ENCODE results near the gene BCAS3.

DNA sequence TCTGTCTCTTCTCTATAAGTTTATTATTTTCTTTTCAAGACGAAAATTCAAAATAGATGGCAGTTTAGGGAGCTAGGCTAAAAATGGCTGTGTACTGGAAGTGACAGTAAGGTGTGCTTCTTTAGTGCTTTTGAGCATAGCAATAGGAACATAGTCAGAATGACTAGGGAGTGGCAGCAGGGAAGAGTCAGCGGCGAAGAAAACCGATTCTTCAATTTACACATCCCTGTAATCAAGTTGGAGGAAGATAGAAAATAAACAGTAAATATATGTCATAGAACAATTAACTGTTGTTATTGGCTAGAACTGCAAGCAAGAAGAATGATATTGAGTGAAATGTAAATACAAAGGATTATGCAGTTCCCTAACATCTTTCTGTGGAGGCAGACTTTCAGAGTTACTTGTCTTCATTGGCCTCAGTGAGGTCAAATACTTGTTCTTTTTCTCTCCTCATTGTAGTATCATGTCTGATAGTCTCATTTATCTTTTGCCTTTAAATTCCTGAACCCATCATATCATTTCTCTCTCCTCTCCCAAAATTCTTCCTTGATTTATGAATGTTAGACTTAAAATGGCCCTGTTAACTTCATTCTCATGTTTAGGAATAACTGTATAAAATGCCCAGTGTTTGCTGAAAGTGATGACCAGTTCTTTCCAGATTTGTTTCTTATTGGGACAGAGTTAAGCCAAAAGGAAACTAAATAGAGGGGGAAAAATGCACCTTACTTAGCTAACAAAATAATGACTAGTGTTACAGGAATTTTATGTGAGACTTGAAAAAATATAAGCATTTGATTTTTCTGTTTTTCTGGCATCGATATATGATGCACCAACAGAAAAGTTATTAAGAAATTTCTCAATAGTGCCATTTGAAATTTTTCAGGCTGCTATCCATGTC, 211.4 kb downstream of the BCAS3 start:
- TF ChIP-seq, protein P1, sequence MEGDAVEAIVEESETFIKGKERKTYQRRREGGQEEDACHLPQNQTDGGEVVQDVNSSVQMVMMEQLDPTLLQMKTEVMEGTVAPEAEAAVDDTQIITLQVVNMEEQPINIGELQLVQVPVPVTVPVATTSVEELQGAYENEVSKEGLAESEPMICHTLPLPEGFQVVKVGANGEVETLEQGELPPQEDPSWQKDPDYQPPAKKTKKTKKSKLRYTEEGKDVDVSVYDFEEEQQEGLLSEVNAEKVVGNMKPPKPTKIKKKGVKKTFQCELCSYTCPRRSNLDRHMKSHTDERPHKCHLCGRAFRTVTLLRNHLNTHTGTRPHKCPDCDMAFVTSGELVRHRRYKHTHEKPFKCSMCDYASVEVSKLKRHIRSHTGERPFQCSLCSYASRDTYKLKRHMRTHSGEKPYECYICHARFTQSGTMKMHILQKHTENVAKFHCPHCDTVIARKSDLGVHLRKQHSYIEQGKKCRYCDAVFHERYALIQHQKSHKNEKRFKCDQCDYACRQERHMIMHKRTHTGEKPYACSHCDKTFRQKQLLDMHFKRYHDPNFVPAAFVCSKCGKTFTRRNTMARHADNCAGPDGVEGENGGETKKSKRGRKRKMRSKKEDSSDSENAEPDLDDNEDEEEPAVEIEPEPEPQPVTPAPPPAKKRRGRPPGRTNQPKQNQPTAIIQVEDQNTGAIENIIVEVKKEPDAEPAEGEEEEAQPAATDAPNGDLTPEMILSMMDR (IDR thresholded peaks at IDR 0.05 in 4 of 5, conservative IDR thresholded peaks at IDR 0.05 in 1 of 5), result no peak
- TF ChIP-seq POLR2A (IDR thresholded peaks at IDR 0.05), result no peak
